Calu3 (cell line): ENCODE results near the gene NDUFA13. TPM values are rescaled to one million over a fixed set of nuclear protein-coding genes. Genes with fewer than 3 reads are reported as not detected.

Source experiments
- BruUV-seq: library from RNA; stranded (reverse); fragments of 400-500 nt; replicated peaks from 2 replicates; lab custom pipeline; 2021; lab: Mats Ljungman, UMichigan
- CTCF ChIA-PET: fragments of 300-600 bp; sonication (Branson Sonifier 250); formaldehyde crosslinking; loops from one replicate; lab custom pipeline; 2022; ENCODE audit warnings: antibody characterized with exemption; lab: Charles Lee
- DNase-seq: peaks from one replicate; pipeline ENCODE4 v3.0.0; 2022
- H3K27ac Mint-ChIP-seq: one replicate; pipeline ENCODE4 v1.8.0; 2022; ENCODE audit warnings: mixed read lengths; ENCODE audit not compliant: unreplicated experiment
- H3K27me3 Mint-ChIP-seq: one replicate; pipeline ENCODE4 v1.8.0; 2022; ENCODE audit warnings: mixed read lengths; ENCODE audit not compliant: unreplicated experiment
- H3K36me3 Mint-ChIP-seq: one replicate; pipeline ENCODE4 v1.8.0; 2022; ENCODE audit warnings: mild to moderate bottlenecking, moderate library complexity, mixed read lengths; ENCODE audit not compliant: insufficient read depth, unreplicated experiment
- H3K4me1 Mint-ChIP-seq: one replicate; pipeline ENCODE4 v1.8.0; 2022; ENCODE audit warnings: mild to moderate bottlenecking, low read depth, mixed read lengths; ENCODE audit not compliant: unreplicated experiment
- H3K4me3 Mint-ChIP-seq: one replicate; pipeline ENCODE4 v1.8.0; 2022; ENCODE audit warnings: mild to moderate bottlenecking, low read depth, moderate library complexity, mixed read lengths; ENCODE audit not compliant: unreplicated experiment
- H3K9me3 Mint-ChIP-seq: one replicate; pipeline ENCODE4 v1.8.0; 2022; ENCODE audit warnings: low read depth, mixed read lengths; ENCODE audit not compliant: unreplicated experiment
- CTCF ChIP-seq: fragments of 200-600 bp; IDR thresholded peaks from one replicate; pipeline ENCODE4 v1.8.0; 2022; ENCODE audit warnings: antibody characterized with exemption; ENCODE audit not compliant: unreplicated experiment
- intact Hi-C: fragments of 100-400 bp; cut with micrococcal nuclease; formaldehyde crosslinking; loops from one replicate; pipeline ENCODE4 v1.10.0; 2022; ENCODE audit not compliant: unreplicated experiment
- total RNA-seq: library from RNA; stranded (reverse); gene quantifications from 2 replicates; pipeline ENCODE4 v1.2.3, GENCODE V29; 2022

The NDUFA13 gene
- total RNA-seq, 1 experiment from 2014 or later, result 191 TPM

GRCh38 chr19:19552798-19553197, 36.8 kb downstream of the NDUFA13 start:
- Mint-ChIP-seq H3K4me1 (no peaks in the 10 kb centered on the region), H3K4me3 (no peak overlapping the region), H3K27me3 (peaks cover 14% of the 10 kb centered on the region), H3K27ac (no peak overlapping the region), H3K36me3 (peaks cover 4% of the 10 kb centered on the region), H3K9me3 (no peaks in the 10 kb centered on the region)
- CTCF ChIA-PET, result interaction anchor here (0.6 to 1.3 kb wide), 4 partner anchors 8 to 114 kb away, joined by 3 to 5 read pairs (median 4); no protein-coding TSS in a partner anchor
- intact Hi-C loops, result loop anchor here (10.0 kb wide), 1 partner anchor 52 kb away; no protein-coding TSS in a partner anchor
- no TSS peak for BruUV-seq
- peak; percentile 70 for TF ChIP-seq CTCF
- peak; percentile 64 for DNase-seq

- intact Hi-C loops, result loop anchor here (10.0 kb wide), 1 partner anchor 51 kb away; no protein-coding TSS in a partner anchor
- Mint-ChIP-seq H3K4me3 (no peak overlapping the region), H3K27me3 (peaks cover 10% of the 10 kb centered on the region), H3K36me3 (peaks cover 4% of the 10 kb centered on the region), H3K27ac (no peak overlapping the region), H3K9me3 (no peaks in the 10 kb centered on the region), H3K4me1 (no peaks in the 10 kb centered on the region)
- CTCF ChIA-PET, result interaction anchor here (1.3 to 1.6 kb wide), 2 partner anchors 21 to 75 kb away, joined by 5 read pairs; no protein-coding TSS in a partner anchor
- no peak for TF ChIP-seq CTCF
- DNase-seq, result no peak
- no TSS peak for BruUV-seq
Observed at GRCh38 chr19:19553670-19554069, 37.6 kb downstream of the NDUFA13 start.

GRCh38 chr19:19554074-19555023, 38.3 kb downstream of the NDUFA13 start:
- BruUV-seq, result no TSS peak
- H3K4me1 Mint-ChIP-seq, result no peaks in the 10 kb centered on the region
- H3K27ac Mint-ChIP-seq, result no peak overlapping the region

GRCh38 chr19:19558055-19558454, 42.0 kb downstream of the NDUFA13 start:
- no peak for DNase-seq
- CTCF ChIA-PET, result no interaction called here
- Mint-ChIP-seq H3K27me3 (no peaks in the 10 kb centered on the region), H3K4me1 (no peaks in the 10 kb centered on the region), H3K27ac (no peak overlapping the region), H3K4me3 (no peak overlapping the region), H3K9me3 (no peaks in the 10 kb centered on the region), H3K36me3 (no peaks in the 10 kb centered on the region)
- intact Hi-C loops, result loop anchor here (10.0 kb wide), 1 partner anchor 47 kb away; no protein-coding TSS in a partner anchor
- no peak for TF ChIP-seq CTCF
- no TSS peak for BruUV-seq

More at GRCh38 chr19:19554074-19555023, 38.3 kb downstream of the NDUFA13 start:
- CTCF ChIA-PET, result interaction anchor here (0.8 to 1.6 kb wide), 2 partner anchors 14 to 22 kb away, joined by 3 to 5 read pairs; no protein-coding TSS in a partner anchor
- peaks cover 4% of the 10 kb centered on the region for H3K27me3 Mint-ChIP-seq
- peaks cover 4% of the 10 kb centered on the region for H3K36me3 Mint-ChIP-seq
- intact Hi-C loops, result loop anchor here (10.0 kb wide), 1 partner anchor 50 kb away; no protein-coding TSS in a partner anchor
- no peaks in the 10 kb centered on the region for H3K9me3 Mint-ChIP-seq
- DNase-seq, result peak; percentile 48
- no peak overlapping the region for H3K4me3 Mint-ChIP-seq
- no peak for TF ChIP-seq CTCF
